ENCODE data around the gene PIGT.

DNA sequence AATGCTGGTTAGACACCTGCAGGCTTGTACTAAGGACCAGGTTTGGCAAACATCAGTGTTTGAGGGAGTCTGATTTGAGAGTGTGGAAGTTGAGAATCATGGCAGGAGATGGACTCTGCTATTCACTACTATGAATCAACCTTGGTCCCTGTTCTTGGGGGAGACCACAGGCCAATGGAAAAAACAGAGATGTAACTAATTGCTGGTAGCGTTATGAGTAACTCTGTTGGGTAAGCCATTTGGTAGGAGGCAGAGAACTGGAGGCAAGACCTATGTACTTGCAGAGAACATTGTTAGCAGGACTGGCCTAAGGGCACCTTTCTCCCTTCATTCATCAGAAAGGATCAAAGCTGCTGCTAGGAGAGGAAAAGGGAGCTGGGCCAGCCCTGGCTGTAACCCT lies 45.3 kb downstream of the PIGT start:
- TF ChIP-seq POLR2A (IDR thresholded peaks at IDR 0.05; ENCODE audit: borderline replicate concordance, extremely low read depth, insufficient read depth, insufficient read length) (no peak), POLR2AphosphoS5 (IDR thresholded peaks at IDR 0.05; ENCODE audit: low read depth, low read length) (no peak)
- TF ChIP-seq, protein P1, sequence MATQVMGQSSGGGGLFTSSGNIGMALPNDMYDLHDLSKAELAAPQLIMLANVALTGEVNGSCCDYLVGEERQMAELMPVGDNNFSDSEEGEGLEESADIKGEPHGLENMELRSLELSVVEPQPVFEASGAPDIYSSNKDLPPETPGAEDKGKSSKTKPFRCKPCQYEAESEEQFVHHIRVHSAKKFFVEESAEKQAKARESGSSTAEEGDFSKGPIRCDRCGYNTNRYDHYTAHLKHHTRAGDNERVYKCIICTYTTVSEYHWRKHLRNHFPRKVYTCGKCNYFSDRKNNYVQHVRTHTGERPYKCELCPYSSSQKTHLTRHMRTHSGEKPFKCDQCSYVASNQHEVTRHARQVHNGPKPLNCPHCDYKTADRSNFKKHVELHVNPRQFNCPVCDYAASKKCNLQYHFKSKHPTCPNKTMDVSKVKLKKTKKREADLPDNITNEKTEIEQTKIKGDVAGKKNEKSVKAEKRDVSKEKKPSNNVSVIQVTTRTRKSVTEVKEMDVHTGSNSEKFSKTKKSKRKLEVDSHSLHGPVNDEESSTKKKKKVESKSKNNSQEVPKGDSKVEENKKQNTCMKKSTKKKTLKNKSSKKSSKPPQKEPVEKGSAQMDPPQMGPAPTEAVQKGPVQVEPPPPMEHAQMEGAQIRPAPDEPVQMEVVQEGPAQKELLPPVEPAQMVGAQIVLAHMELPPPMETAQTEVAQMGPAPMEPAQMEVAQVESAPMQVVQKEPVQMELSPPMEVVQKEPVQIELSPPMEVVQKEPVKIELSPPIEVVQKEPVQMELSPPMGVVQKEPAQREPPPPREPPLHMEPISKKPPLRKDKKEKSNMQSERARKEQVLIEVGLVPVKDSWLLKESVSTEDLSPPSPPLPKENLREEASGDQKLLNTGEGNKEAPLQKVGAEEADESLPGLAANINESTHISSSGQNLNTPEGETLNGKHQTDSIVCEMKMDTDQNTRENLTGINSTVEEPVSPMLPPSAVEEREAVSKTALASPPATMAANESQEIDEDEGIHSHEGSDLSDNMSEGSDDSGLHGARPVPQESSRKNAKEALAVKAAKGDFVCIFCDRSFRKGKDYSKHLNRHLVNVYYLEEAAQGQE (IDR thresholded peaks at IDR 0.05; ENCODE audit: low read depth), result no peak
